Bronchial epithelial cell (primary cell): ENCODE measurements around the gene CCN2. TPM values are rescaled to one million over a fixed set of nuclear protein-coding genes. Genes with fewer than 3 reads are reported as not detected.

Experiments used
- DNase-seq: peaks from one replicate; pipeline ENCODE4 v3.0.0-alpha.2; 2010; ENCODE audit warnings: low read depth
- FAIRE-seq: peaks from 2 replicates; lab custom pipeline; 2011; peaks lifted over from hg19 to GRCh38; lab: Jason Lieb, UNC
- H3K27me3 ChIP-seq: 2 replicates; pipeline ENCODE4 v1.5.1; 2011; ENCODE audit warnings: low read length; ENCODE audit not compliant: control insufficient read depth, insufficient read depth
- H3K36me3 ChIP-seq: 2 replicates; pipeline ENCODE4 v1.5.1; 2011; ENCODE audit warnings: low read length; ENCODE audit not compliant: control insufficient read depth, insufficient read depth
- H3K4me3 ChIP-seq: 2 replicates; pipeline ENCODE4 v1.5.1; 2011; ENCODE audit warnings: mild to moderate bottlenecking, low read depth, low read length, control low read depth
- CTCF ChIP-seq: IDR thresholded peaks from 2 replicates; pipeline ENCODE4 v1.5.1; 2011; ENCODE audit warnings: mild to moderate bottlenecking, moderate library complexity, low read length, control low read depth, inconsistent platforms; ENCODE audit not compliant: insufficient read depth, severe bottlenecking
- total RNA-seq: library from RNA; depleted of rRNA; stranded (reverse); fragments of >200 nt; gene quantifications from 2 replicates; pipeline ENCODE4 v1.2.1, GENCODE V29; 2014

The CCN2 gene
- total RNA-seq, 1 donor from 2014 or later = 2.6 TPM

GRCh38 chr6:131929976-131930375, 21.2 kb downstream of the CCN2 start:
- no peak for DNase-seq
- FAIRE-seq = no peak
- Histone ChIP-seq H3K36me3 (no peaks in the 10 kb centered on the region), H3K27me3 (no peaks in the 10 kb centered on the region), H3K4me3 (no peak overlapping the region)
- no peak for TF ChIP-seq CTCF

GRCh38 chr6:131929264-131929663, 21.9 kb downstream of the CCN2 start:
- H3K27me3 ChIP-seq = no peaks in the 10 kb centered on the region
- H3K4me3 ChIP-seq = no peak overlapping the region
- no peak for TF ChIP-seq CTCF
- DNase-seq = no peak
- no peak for FAIRE-seq
- no peaks in the 10 kb centered on the region for H3K36me3 ChIP-seq

GRCh38 chr6:131924881-131925474, 26.2 kb downstream of the CCN2 start:
- Histone ChIP-seq H3K36me3 (no peaks in the 10 kb centered on the region), H3K27me3 (no peaks in the 10 kb centered on the region), H3K4me3 (no peak overlapping the region)
- FAIRE-seq (no peak), DNase-seq (peak; percentile 53)
- peak; percentile 36 for TF ChIP-seq CTCF

GRCh38 chr6:131923356-131923755, 27.8 kb downstream of the CCN2 start:
- FAIRE-seq (no peak), DNase-seq (peak; percentile 48)
- H3K36me3 ChIP-seq = no peaks in the 10 kb centered on the region
- H3K27me3 ChIP-seq = no peaks in the 10 kb centered on the region
- peak; percentile 78 for TF ChIP-seq CTCF
- no peak overlapping the region for H3K4me3 ChIP-seq

GRCh38 chr6:131920656-131921055, 30.5 kb downstream of the CCN2 start:
- FAIRE-seq (no peak), DNase-seq (no peak)
- H3K4me3 ChIP-seq = no peak overlapping the region
- no peaks in the 10 kb centered on the region for H3K27me3 ChIP-seq
- TF ChIP-seq CTCF = no peak
- H3K36me3 ChIP-seq = no peaks in the 10 kb centered on the region
